WTC11 (cell line): ENCODE measurements around the gene FSD2. TPM values are rescaled to one million over a fixed set of nuclear protein-coding genes. Genes with fewer than 3 reads are reported as not detected.

Experiments
- ATAC-seq: fragments of 200-7000 bp; cut with Tn5 transposase; 2 replicates; pipeline ENCODE4 v1.10.0; 2021; ENCODE audit warnings: mild to moderate bottlenecking, moderate library complexity
- CTCF ChIA-PET: fragments of 300-600 bp; sonication (Branson Sonifier 250); formaldehyde crosslinking; loops from one replicate; lab custom pipeline; 2021; ENCODE audit warnings: antibody characterized with exemption; lab: Charles Lee
- POLR2A ChIA-PET: fragments of 350-600 bp; sonication (Branson Sonifier 250); formaldehyde crosslinking; loops from one replicate; lab custom pipeline; 2021; ENCODE audit warnings: antibody characterized with exemption; lab: Charles Lee
- DNase-seq: peaks from one replicate; pipeline ENCODE4 v3.0.0; 2021; ENCODE audit warnings: low spot score
- H3K27ac Mint-ChIP-seq: 2 replicates; pipeline ENCODE4 v1.8.0; 2021; ENCODE audit warnings: mixed read lengths
- H3K27me3 Mint-ChIP-seq: 2 replicates; pipeline ENCODE4 v1.8.0; 2021; ENCODE audit warnings: low read depth, mild to moderate bottlenecking, moderate library complexity, mixed read lengths
- H3K36me3 Mint-ChIP-seq: 2 replicates; pipeline ENCODE4 v1.8.0; 2021; ENCODE audit warnings: mixed read lengths
- H3K4me1 Mint-ChIP-seq: 2 replicates; pipeline ENCODE4 v1.8.0; 2022; ENCODE audit warnings: mixed read lengths
- H3K4me3 Mint-ChIP-seq: 2 replicates; pipeline ENCODE4 v1.8.0; 2021; ENCODE audit warnings: mild to moderate bottlenecking, moderate library complexity, mixed read lengths
- H3K9me3 Mint-ChIP-seq: 2 replicates; pipeline ENCODE4 v1.8.0; 2021; ENCODE audit warnings: mixed read lengths
- FOXJ3 ChIP-seq: sonication (generic); formaldehyde crosslinking; IDR thresholded peaks from 2 replicates; pipeline ENCODE4 v1.9.0; 2021; ENCODE audit warnings: missing genetic modification reagents, mild to moderate bottlenecking, borderline replicate concordance
- NFYB ChIP-seq: sonication (generic); formaldehyde crosslinking; conservative IDR thresholded peaks from 2 replicates; pipeline ENCODE4 v1.8.0; 2022; ENCODE audit warnings: low read depth, missing genetic modification reagents
- NR1H2 ChIP-seq: sonication (generic); formaldehyde crosslinking; IDR thresholded peaks from 2 replicates; pipeline ENCODE4 v1.9.0; 2021; ENCODE audit warnings: mild to moderate bottlenecking, moderate library complexity, missing genetic modification reagents
- OVOL2 ChIP-seq: fragments of 250-450 bp; sonication (Bioruptor Pico); IDR thresholded peaks from 2 replicates; pipeline ENCODE4 v1.9.0; 2021; ENCODE audit warnings: mild to moderate bottlenecking, borderline replicate concordance
- ZNF121 ChIP-seq: sonication (generic); formaldehyde crosslinking; IDR thresholded peaks from 2 replicates; pipeline ENCODE4 v1.8.0; 2023; ENCODE audit warnings: missing genetic modification reagents
- ZNF317 ChIP-seq: sonication (generic); formaldehyde crosslinking; IDR thresholded peaks from 2 replicates; pipeline ENCODE4 v1.8.1; 2023; ENCODE audit warnings: low read depth, mild to moderate bottlenecking, moderate library complexity, missing genetic modification reagents, borderline replicate concordance
- total RNA-seq: library from RNA; stranded (reverse); gene quantifications from 3 replicates; pipeline ENCODE4 v1.2.3, GENCODE V29; 2021
- TF ChIP-seq, protein P1 (sequence below): sonication (generic); formaldehyde crosslinking; IDR thresholded peaks from 2 replicates; pipeline ENCODE4 v1.8.1; 2023; ENCODE audit warnings: mild to moderate bottlenecking, moderate library complexity, missing genetic modification reagents
- TF ChIP-seq, protein P2 (sequence below): sonication (generic); formaldehyde crosslinking; IDR thresholded peaks from 2 replicates; pipeline ENCODE4 v1.8.1; 2023; ENCODE audit warnings: mild to moderate bottlenecking, missing genetic modification reagents
- TF ChIP-seq, protein P3 (sequence below): fragments of 250-450 bp; sonication (Bioruptor Pico); IDR thresholded peaks from 2 replicates; pipeline ENCODE4 v1.8.0; 2021; ENCODE audit warnings: mild to moderate bottlenecking
- TF ChIP-seq, protein P4 (sequence below): sonication (generic); formaldehyde crosslinking; IDR thresholded peaks from 2 replicates; pipeline ENCODE4 v1.8.0; 2023; ENCODE audit warnings: mild to moderate bottlenecking, missing genetic modification reagents
- TF ChIP-seq, protein P5 (sequence below): sonication (generic); formaldehyde crosslinking; IDR thresholded peaks from 2 replicates; pipeline ENCODE4 v1.8.0; 2022; ENCODE audit warnings: mild to moderate bottlenecking, missing genetic modification reagents
- TF ChIP-seq, protein P6 (sequence below): sonication (generic); formaldehyde crosslinking; IDR thresholded peaks from 2 replicates; pipeline ENCODE4 v1.8.1; 2022; ENCODE audit warnings: missing genetic modification reagents, borderline replicate concordance
- TF ChIP-seq, protein P7 (sequence below): fragments of 200-600 bp; IDR thresholded peaks from 2 replicates; pipeline ENCODE4 v1.8.0; 2022; ENCODE audit warnings: antibody characterized with exemption
- TF ChIP-seq, protein P8 (sequence below): sonication (generic); formaldehyde crosslinking; IDR thresholded peaks from 2 replicates; pipeline ENCODE4 v1.8.0; 2022; ENCODE audit warnings: missing genetic modification reagents

FSD2 gene
- total RNA-seq, 1 experiment from 2014 or later, result not detected

DNA sequence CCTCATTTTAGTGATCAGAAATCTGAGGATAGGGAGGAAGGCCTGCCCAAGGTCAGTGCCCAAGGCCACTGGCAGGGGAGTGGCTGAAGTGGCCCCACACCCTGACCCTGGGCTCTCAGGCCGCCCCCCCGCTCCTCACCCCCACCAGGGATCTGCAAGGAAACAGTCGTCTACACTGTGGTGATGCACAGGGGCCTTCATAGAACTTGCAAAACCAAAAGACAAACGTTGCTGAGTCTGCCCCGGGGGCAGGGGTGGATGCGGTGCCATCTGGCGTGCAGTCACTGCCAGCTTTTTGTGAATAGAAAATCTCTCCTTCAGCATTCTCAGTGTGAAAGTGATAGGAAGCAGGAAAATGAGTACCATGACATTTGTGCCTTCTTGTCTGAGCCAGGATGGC lies 44.9 kb upstream of the FSD2 start (continued):
- TF ChIP-seq, protein P1, sequence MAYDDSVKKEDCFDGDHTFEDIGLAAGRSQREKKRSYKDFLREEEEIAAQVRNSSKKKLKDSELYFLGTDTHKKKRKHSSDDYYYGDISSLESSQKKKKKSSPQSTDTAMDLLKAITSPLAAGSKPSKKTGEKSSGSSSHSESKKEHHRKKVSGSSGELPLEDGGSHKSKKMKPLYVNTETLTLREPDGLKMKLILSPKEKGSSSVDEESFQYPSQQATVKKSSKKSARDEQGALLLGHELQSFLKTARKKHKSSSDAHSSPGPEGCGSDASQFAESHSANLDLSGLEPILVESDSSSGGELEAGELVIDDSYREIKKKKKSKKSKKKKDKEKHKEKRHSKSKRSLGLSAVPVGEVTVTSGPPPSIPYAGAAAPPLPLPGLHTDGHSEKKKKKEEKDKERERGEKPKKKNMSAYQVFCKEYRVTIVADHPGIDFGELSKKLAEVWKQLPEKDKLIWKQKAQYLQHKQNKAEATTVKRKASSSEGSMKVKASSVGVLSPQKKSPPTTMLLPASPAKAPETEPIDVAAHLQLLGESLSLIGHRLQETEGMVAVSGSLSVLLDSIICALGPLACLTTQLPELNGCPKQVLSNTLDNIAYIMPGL, result no peak
- TF ChIP-seq, protein P2, sequence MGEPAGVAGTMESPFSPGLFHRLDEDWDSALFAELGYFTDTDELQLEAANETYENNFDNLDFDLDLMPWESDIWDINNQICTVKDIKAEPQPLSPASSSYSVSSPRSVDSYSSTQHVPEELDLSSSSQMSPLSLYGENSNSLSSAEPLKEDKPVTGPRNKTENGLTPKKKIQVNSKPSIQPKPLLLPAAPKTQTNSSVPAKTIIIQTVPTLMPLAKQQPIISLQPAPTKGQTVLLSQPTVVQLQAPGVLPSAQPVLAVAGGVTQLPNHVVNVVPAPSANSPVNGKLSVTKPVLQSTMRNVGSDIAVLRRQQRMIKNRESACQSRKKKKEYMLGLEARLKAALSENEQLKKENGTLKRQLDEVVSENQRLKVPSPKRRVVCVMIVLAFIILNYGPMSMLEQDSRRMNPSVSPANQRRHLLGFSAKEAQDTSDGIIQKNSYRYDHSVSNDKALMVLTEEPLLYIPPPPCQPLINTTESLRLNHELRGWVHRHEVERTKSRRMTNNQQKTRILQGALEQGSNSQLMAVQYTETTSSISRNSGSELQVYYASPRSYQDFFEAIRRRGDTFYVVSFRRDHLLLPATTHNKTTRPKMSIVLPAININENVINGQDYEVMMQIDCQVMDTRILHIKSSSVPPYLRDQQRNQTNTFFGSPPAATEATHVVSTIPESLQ, result no peak
- TF ChIP-seq, protein P3, sequence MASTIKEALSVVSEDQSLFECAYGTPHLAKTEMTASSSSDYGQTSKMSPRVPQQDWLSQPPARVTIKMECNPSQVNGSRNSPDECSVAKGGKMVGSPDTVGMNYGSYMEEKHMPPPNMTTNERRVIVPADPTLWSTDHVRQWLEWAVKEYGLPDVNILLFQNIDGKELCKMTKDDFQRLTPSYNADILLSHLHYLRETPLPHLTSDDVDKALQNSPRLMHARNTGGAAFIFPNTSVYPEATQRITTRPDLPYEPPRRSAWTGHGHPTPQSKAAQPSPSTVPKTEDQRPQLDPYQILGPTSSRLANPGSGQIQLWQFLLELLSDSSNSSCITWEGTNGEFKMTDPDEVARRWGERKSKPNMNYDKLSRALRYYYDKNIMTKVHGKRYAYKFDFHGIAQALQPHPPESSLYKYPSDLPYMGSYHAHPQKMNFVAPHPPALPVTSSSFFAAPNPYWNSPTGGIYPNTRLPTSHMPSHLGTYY (CRISPR knock-in tag), result no peak
- TF ChIP-seq, protein P4, sequence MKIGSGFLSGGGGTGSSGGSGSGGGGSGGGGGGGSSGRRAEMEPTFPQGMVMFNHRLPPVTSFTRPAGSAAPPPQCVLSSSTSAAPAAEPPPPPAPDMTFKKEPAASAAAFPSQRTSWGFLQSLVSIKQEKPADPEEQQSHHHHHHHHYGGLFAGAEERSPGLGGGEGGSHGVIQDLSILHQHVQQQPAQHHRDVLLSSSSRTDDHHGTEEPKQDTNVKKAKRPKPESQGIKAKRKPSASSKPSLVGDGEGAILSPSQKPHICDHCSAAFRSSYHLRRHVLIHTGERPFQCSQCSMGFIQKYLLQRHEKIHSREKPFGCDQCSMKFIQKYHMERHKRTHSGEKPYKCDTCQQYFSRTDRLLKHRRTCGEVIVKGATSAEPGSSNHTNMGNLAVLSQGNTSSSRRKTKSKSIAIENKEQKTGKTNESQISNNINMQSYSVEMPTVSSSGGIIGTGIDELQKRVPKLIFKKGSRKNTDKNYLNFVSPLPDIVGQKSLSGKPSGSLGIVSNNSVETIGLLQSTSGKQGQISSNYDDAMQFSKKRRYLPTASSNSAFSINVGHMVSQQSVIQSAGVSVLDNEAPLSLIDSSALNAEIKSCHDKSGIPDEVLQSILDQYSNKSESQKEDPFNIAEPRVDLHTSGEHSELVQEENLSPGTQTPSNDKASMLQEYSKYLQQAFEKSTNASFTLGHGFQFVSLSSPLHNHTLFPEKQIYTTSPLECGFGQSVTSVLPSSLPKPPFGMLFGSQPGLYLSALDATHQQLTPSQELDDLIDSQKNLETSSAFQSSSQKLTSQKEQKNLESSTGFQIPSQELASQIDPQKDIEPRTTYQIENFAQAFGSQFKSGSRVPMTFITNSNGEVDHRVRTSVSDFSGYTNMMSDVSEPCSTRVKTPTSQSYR (CRISPR knock-in tag), result no peak

DNA sequence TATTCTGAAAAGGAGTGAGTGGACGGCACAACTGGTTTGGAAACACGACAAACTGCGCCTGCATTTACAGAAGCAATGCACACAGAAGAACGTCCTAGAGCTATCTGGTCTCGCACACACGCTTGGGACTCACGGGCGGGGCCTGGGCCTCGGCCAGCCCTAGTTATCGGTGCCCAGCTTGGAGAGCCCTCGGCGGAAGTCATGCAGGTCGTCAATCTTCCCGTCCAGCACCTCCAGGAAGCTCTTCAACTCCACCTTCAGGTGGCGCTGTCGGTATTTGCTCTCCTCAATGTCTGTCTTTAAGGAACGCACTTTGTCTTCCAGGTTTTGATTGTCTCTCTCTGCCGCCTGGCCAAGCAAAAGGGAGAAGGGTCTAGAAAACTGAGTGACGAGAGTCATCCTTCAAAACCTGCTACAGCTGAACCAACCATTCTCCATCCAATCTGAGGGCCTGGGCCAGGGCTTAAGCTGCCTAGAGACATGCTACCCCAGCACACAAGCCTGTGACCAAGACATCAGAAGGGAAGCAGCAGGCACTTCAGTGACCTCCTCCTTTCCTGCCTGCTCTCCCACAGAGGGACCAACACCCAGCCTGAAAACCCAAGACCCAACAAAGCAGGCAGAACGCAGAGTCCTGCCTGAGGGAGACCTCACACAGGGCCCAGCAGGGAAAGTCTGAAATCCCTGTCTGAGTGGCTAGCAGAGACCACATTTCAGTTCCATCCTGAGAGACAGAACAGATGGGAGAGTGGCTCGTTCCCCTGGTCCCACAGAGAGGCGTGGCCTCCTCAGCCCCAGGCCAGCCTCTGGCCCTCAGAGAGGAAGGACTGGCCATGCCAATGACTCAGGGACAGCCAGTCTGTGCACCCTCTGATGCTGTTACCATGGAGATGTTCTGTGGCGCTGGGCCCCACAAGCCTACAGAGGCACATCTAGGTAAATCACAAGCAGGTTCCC lies 44.0 kb upstream of the FSD2 start:
- POLR2A ChIA-PET, result interaction anchor here (0.8 to 0.9 kb wide), 2 partner anchors 153 to 358 kb away, joined by 3 read pairs; no protein-coding TSS in a partner anchor
- ATAC-seq (peak; percentile 95), DNase-seq (peak; percentile 87)
- no peak overlapping the region; the same call in 1 of the 2 replicates for H3K4me3 Mint-ChIP-seq
- no peaks in the 10 kb centered on the region for H3K36me3 Mint-ChIP-seq
- no peaks in the 10 kb centered on the region for H3K27me3 Mint-ChIP-seq
- H3K9me3 Mint-ChIP-seq, result no peaks in the 10 kb centered on the region
- CTCF ChIA-PET, result interaction anchor here (0.5 to 2.1 kb wide), 49 partner anchors 9 to 358 kb away, joined by 3 to 19 read pairs (median 4); partner anchors contain the start of genes BTBD1, C15orf40, CPEB1 and RAMAC
- H3K4me1 Mint-ChIP-seq, result peaks cover 15% of the 10 kb centered on the region
- peak overlapping the region; percentile 94 for H3K27ac Mint-ChIP-seq
- TF ChIP-seq, protein P5, sequence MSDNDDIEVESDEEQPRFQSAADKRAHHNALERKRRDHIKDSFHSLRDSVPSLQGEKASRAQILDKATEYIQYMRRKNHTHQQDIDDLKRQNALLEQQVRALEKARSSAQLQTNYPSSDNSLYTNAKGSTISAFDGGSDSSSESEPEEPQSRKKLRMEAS (CRISPR knock-in tag), result 0 out of 2 replicates have a peak, but pooled peaks have one; percentile 53
- TF ChIP-seq NFYB (CRISPR knock-in tag) (no peak), ZNF121 (no peak), NR1H2 (CRISPR knock-in tag) (no peak), OVOL2 (CRISPR knock-in tag) (no peak), FOXJ3 (no peak), ZNF317 (CRISPR knock-in tag) (no peak)
- TF ChIP-seq, protein P6, sequence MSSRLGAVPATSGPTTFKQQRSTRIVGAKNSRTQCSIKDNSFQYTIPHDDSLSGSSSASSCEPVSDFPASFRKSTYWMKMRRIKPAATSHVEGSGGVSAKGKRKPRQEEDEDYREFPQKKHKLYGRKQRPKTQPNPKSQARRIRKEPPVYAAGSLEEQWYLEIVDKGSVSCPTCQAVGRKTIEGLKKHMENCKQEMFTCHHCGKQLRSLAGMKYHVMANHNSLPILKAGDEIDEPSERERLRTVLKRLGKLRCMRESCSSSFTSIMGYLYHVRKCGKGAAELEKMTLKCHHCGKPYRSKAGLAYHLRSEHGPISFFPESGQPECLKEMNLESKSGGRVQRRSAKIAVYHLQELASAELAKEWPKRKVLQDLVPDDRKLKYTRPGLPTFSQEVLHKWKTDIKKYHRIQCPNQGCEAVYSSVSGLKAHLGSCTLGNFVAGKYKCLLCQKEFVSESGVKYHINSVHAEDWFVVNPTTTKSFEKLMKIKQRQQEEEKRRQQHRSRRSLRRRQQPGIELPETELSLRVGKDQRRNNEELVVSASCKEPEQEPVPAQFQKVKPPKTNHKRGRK (CRISPR knock-in tag), result no peak
- TF ChIP-seq, protein P7, sequence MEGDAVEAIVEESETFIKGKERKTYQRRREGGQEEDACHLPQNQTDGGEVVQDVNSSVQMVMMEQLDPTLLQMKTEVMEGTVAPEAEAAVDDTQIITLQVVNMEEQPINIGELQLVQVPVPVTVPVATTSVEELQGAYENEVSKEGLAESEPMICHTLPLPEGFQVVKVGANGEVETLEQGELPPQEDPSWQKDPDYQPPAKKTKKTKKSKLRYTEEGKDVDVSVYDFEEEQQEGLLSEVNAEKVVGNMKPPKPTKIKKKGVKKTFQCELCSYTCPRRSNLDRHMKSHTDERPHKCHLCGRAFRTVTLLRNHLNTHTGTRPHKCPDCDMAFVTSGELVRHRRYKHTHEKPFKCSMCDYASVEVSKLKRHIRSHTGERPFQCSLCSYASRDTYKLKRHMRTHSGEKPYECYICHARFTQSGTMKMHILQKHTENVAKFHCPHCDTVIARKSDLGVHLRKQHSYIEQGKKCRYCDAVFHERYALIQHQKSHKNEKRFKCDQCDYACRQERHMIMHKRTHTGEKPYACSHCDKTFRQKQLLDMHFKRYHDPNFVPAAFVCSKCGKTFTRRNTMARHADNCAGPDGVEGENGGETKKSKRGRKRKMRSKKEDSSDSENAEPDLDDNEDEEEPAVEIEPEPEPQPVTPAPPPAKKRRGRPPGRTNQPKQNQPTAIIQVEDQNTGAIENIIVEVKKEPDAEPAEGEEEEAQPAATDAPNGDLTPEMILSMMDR, result peak; percentile 72
- TF ChIP-seq, protein P8, sequence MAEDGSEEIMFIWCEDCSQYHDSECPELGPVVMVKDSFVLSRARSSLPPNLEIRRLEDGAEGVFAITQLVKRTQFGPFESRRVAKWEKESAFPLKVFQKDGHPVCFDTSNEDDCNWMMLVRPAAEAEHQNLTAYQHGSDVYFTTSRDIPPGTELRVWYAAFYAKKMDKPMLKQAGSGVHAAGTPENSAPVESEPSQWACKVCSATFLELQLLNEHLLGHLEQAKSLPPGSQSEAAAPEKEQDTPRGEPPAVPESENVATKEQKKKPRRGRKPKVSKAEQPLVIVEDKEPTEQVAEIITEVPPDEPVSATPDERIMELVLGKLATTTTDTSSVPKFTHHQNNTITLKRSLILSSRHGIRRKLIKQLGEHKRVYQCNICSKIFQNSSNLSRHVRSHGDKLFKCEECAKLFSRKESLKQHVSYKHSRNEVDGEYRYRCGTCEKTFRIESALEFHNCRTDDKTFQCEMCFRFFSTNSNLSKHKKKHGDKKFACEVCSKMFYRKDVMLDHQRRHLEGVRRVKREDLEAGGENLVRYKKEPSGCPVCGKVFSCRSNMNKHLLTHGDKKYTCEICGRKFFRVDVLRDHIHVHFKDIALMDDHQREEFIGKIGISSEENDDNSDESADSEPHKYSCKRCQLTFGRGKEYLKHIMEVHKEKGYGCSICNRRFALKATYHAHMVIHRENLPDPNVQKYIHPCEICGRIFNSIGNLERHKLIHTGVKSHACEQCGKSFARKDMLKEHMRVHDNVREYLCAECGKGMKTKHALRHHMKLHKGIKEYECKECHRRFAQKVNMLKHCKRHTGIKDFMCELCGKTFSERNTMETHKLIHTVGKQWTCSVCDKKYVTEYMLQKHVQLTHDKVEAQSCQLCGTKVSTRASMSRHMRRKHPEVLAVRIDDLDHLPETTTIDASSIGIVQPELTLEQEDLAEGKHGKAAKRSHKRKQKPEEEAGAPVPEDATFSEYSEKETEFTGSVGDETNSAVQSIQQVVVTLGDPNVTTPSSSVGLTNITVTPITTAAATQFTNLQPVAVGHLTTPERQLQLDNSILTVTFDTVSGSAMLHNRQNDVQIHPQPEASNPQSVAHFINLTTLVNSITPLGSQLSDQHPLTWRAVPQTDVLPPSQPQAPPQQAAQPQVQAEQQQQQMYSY (CRISPR knock-in tag), result peak; percentile 98
